K562 (cell line): ENCODE measurements around the gene SIGLEC15. TPM values are rescaled to one million over a fixed set of nuclear protein-coding genes. Genes with fewer than 3 reads are reported as not detected.

ENCODE experiments used
- CHD2 ChIP-seq: IDR thresholded peaks from 2 replicates; pipeline ENCODE4 v1.6.1; 2011; ENCODE audit warnings: low read depth, low read length
- PHTF2 ChIP-seq: fragments of 250-450 bp; sonication (Bioruptor Pico); IDR thresholded peaks from 2 replicates; pipeline ENCODE4 v1.5.0; 2021; ENCODE audit warnings: mild to moderate bottlenecking
- PTTG1 ChIP-seq: fragments of 450-650 bp; IDR thresholded peaks from 2 replicates; pipeline ENCODE4 v1.6.1; 2016; ENCODE audit warnings: low read depth, mild to moderate bottlenecking, missing genetic modification characterization, missing compliant biosample characterization
- SIRT6 ChIP-seq: IDR thresholded peaks from one replicate; pipeline ENCODE4 v1.6.1; 2012; ENCODE audit warnings: low read depth, mild to moderate bottlenecking, control low read depth, inconsistent platforms, low read length, moderate library complexity
- ZNF77 ChIP-seq: fragments of 250-450 bp; sonication (Bioruptor Pico); IDR thresholded peaks from 2 replicates; pipeline ENCODE4 v1.5.0; 2020
- polyA plus RNA-seq, 8 experiments: library from polyadenylated mRNA; depleted of rRNA in 4 of 8; stranded (reverse) in 5 of 8; unstranded in 3 of 8; fragments of >200 nt; fragmentation: Nextera tagmentation in 2 of 8; fragmentation: Illumina TruSeq in 1 of 8; extraction: Ambion mirVana in 2 of 8; extraction: Trizol in 1 of 8; gene quantifications; 2 replicates each; pipeline versions ENCODE4 v1.2.1 to v1.2.3, GENCODE V29; 2011 to 2014; ENCODE audit warnings: inconsistent platforms in 1 of 8, missing spikeins in 1 of 8
- total RNA-seq, 7 experiments: library from RNA; depleted of rRNA in 6 of 7; stranded (reverse); fragments of >200 nt in 6 of 7; fragmentation: Illumina TruSeq in 2 of 7; extraction: Trizol in 2 of 7; gene quantifications; 2 replicates each; pipeline versions ENCODE4 v1.2.1 to v1.2.3, GENCODE V29; 2011 to 2021; ENCODE audit warnings: low replicate concordance in 1 of 7
- TF ChIP-seq, protein P1 (sequence below): fragments of 250-450 bp; sonication (Bioruptor Pico); IDR thresholded peaks from 2 replicates; pipeline ENCODE4 v1.5.0; 2021; ENCODE audit warnings: mild to moderate bottlenecking, moderate library complexity
- TF ChIP-seq, protein P2 (sequence below): conservative IDR thresholded peaks from 2 replicates; pipeline ENCODE4 v1.6.1; 2011; ENCODE audit warnings: low read depth, mild to moderate bottlenecking, low read length; ENCODE audit not compliant: control insufficient read depth
- TF ChIP-seq, protein P3 (sequence below): fragments of 250-450 bp; sonication (Bioruptor Pico); IDR thresholded peaks from 2 replicates; pipeline ENCODE4 v1.5.0; 2020; ENCODE audit warnings: mild to moderate bottlenecking, borderline replicate concordance
- TF ChIP-seq, protein P4 (sequence below): fragments of 250-450 bp; sonication (Bioruptor Pico); IDR thresholded peaks from 2 replicates; pipeline ENCODE4 v1.8.0; 2022; ENCODE audit warnings: inconsistent platforms, mild to moderate bottlenecking, moderate library complexity, borderline replicate concordance
- TF ChIP-seq, protein P5 (sequence below), 2 experiments: fragments of 450-650 bp; IDR thresholded peaks; 2 replicates each; pipeline ENCODE4 v1.6.1; 2018; ENCODE audit warnings: mild to moderate bottlenecking in 2 of 2, low read depth in 1 of 2; ENCODE audit not compliant: partially characterized antibody in 2 of 2

The SIGLEC15 gene
- total and polyA plus RNA-seq, 9 of the 15 experiments (the other 6 are each of a cell fraction or from before 2014, with no cell fraction given), result not detected

DNA sequence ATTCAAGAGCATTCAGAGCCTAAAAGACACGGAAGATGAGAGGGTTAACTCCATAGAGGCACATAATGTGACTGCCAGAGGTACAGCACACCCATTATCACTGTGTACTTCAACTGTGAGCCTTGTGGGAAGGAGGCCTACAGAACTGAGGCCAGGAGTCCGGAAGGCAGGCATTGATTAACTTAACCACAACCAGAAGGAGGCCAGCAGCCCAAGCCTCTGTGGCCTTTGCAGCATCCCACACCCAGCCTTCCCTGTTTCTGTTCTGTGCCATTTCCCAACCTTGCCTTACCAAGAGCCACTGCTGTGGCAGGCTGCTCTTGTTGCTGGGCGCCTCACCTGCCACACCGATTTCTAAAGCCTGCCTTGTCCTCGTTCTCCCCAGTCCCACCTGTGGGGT lies 27.2 kb downstream of the SIGLEC15 start (continued):
- TF ChIP-seq, protein P1, sequence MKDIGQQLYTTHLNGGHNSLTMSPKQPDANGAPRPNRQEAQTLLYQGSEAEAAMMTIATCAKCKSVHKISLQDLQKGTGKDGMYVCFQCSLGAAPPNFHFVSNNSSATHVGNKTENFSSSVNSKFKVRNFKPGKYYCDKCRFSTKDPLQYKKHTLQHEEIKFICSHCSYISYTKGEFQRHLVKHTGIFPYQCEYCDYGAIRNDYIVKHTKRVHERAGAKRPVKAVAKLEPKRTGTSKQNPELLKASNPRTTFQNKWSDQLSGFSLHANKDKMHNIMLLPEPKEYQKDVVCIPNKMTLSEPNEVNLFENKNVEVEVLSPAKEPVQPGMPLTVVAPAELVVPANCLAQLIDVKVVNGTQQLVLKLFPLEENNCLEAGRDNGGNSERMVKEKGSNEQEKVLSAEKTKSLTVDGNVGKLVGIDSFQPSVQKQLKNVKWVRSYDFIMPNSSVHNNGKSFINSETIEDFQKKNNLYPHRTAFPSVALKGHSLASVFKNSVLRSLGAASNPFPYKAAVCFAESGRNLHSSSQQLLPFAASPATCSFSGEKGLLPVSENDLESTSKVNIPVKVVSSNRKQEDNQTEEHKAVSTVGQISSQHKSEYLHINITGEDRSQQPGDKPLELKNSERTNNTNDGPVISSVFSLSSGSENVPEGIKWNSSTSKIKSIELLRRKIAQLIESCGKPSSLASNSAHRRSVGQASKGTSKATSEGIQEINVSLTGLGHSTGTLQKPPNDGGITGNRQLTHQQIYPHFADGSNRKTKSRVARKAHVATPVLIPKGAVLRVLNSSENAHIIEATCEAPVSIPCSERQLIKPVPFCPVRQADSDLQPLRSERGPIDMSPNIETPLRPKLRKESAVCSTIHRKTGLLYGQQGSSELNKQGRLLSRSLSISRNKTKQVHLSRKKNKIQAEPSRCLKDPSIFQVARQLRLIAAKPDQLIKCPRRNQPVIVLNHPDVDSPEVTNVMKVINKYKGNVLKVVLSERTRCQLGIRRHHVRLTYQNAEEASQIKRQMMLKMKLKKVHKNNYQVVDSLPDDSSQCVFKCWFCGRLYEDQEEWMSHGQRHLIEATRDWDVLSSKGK (CRISPR knock-in tag), result no peak
- TF ChIP-seq SIRT6 (no peak), ZNF77 (CRISPR knock-in tag) (no peak), PHTF2 (CRISPR knock-in tag) (no peak), CHD2 (no peak), PTTG1 (no peak)
- TF ChIP-seq, protein P2, sequence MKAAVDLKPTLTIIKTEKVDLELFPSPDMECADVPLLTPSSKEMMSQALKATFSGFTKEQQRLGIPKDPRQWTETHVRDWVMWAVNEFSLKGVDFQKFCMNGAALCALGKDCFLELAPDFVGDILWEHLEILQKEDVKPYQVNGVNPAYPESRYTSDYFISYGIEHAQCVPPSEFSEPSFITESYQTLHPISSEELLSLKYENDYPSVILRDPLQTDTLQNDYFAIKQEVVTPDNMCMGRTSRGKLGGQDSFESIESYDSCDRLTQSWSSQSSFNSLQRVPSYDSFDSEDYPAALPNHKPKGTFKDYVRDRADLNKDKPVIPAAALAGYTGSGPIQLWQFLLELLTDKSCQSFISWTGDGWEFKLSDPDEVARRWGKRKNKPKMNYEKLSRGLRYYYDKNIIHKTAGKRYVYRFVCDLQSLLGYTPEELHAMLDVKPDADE, result no peak
- TF ChIP-seq, protein P3, sequence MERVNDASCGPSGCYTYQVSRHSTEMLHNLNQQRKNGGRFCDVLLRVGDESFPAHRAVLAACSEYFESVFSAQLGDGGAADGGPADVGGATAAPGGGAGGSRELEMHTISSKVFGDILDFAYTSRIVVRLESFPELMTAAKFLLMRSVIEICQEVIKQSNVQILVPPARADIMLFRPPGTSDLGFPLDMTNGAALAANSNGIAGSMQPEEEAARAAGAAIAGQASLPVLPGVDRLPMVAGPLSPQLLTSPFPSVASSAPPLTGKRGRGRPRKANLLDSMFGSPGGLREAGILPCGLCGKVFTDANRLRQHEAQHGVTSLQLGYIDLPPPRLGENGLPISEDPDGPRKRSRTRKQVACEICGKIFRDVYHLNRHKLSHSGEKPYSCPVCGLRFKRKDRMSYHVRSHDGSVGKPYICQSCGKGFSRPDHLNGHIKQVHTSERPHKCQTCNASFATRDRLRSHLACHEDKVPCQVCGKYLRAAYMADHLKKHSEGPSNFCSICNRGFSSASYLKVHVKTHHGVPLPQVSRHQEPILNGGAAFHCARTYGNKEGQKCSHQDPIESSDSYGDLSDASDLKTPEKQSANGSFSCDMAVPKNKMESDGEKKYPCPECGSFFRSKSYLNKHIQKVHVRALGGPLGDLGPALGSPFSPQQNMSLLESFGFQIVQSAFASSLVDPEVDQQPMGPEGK, result no peak
- TF ChIP-seq, protein P4, sequence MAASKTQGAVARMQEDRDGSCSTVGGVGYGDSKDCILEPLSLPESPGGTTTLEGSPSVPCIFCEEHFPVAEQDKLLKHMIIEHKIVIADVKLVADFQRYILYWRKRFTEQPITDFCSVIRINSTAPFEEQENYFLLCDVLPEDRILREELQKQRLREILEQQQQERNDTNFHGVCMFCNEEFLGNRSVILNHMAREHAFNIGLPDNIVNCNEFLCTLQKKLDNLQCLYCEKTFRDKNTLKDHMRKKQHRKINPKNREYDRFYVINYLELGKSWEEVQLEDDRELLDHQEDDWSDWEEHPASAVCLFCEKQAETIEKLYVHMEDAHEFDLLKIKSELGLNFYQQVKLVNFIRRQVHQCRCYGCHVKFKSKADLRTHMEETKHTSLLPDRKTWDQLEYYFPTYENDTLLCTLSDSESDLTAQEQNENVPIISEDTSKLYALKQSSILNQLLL (CRISPR knock-in tag), result no peak
- TF ChIP-seq, protein P5, sequence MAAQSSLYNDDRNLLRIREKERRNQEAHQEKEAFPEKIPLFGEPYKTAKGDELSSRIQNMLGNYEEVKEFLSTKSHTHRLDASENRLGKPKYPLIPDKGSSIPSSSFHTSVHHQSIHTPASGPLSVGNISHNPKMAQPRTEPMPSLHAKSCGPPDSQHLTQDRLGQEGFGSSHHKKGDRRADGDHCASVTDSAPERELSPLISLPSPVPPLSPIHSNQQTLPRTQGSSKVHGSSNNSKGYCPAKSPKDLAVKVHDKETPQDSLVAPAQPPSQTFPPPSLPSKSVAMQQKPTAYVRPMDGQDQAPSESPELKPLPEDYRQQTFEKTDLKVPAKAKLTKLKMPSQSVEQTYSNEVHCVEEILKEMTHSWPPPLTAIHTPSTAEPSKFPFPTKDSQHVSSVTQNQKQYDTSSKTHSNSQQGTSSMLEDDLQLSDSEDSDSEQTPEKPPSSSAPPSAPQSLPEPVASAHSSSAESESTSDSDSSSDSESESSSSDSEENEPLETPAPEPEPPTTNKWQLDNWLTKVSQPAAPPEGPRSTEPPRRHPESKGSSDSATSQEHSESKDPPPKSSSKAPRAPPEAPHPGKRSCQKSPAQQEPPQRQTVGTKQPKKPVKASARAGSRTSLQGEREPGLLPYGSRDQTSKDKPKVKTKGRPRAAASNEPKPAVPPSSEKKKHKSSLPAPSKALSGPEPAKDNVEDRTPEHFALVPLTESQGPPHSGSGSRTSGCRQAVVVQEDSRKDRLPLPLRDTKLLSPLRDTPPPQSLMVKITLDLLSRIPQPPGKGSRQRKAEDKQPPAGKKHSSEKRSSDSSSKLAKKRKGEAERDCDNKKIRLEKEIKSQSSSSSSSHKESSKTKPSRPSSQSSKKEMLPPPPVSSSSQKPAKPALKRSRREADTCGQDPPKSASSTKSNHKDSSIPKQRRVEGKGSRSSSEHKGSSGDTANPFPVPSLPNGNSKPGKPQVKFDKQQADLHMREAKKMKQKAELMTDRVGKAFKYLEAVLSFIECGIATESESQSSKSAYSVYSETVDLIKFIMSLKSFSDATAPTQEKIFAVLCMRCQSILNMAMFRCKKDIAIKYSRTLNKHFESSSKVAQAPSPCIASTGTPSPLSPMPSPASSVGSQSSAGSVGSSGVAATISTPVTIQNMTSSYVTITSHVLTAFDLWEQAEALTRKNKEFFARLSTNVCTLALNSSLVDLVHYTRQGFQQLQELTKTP (IDR thresholded peaks at IDR 0.05; ENCODE audit: low read depth in 1 of 2, partially characterized antibody in 2 of 2), result no peak
